ENCODE data around the gene HGF. TPM values are rescaled to one million over a fixed set of nuclear protein-coding genes. Genes with fewer than 3 reads are reported as not detected.

HGF gene
- total and polyA plus RNA-seq, 2 of the 13 experiments (the other 11 are each of a cell fraction or from before 2014, with no cell fraction given), result not detected

DNA sequence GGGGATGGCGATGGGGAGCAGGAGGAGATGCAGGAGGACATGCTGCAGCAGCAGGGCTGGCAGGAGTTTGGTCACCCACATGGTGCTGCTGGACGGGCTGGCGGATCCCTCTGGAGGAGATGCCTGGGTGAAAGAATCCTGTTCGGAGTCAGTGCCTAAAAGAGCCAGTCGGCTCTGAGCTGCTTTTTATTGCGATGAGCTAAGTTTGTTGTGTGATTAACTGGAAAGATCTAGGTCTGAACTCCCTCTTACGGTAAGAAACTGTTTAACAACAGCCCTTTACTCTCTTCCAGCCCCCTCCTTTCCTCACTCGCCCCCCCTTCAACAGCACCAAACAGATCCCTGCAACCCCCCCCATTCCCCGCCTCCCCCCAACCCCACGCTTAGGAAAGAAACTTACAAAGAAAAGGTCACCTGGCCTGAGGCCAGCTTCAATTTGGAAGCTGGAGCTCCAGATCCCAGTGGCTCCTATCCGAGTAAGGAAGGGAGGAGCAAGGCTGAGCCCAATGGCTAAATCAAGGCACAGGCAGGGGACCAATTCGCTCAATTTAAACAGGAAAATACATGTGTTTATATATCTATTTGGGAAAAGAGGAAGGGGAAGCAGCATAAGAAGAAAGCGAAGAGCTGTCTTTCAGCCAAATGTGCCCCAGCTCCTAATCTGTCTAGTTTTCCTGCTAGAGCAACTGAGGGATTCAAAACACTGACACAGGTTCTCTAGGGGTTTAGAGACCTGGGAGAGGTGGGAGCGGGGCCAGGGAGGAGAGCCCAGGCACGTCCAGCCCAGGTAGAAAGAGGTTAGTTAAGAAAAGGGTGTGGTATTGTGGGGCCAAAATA is at the start of gene HGF (continued):
- TF ChIP-seq ZSCAN25 (CRISPR knock-in tag; IDR thresholded peaks at IDR 0.05), result no peak
- TF ChIP-seq ZNF17 (CRISPR knock-in tag; IDR thresholded peaks at IDR 0.05), result no peak
- TF ChIP-seq CENPT (CRISPR knock-in tag; IDR thresholded peaks at IDR 0.05; ENCODE audit: low read depth), result no peak
- no peak for TF ChIP-seq ZNF616 (CRISPR knock-in tag; IDR thresholded peaks at IDR 0.05; ENCODE audit: low read depth)

- Histone ChIP-seq H4K20me1 (ENCODE audit: insufficient read depth, low read length) (no peaks in the 10 kb centered on the region), H3K4me1 (ENCODE audit: insufficient read depth, low read length) (no peaks in the 10 kb centered on the region), H2AFZ (ENCODE audit: low read length) (no peak overlapping the region), H3K27ac (ENCODE audit: extremely low read length, insufficient read depth, low read length) (no peak overlapping the region), H3K9me3 (ENCODE audit: low read length) (no peaks in the 10 kb centered on the region), H3K27me3 (ENCODE audit: control insufficient read depth in 1 of 2, insufficient read depth in 2 of 2, low read length in 2 of 2) (no peaks in the 10 kb centered on the region), H3K9ac (ENCODE audit: insufficient read depth, low read depth, low read length) (no peak overlapping the region), H3K4me3 (replicated peaks in 1 of 3; ENCODE audit: insufficient read depth in 1 of 3, low read depth in 2 of 3, low read length in 3 of 3) (no peak overlapping the region), H3K79me2 (ENCODE audit: insufficient read depth, low read length) (no peaks in the 10 kb centered on the region), H3K36me3 (replicated peaks in 1 of 2; ENCODE audit: control insufficient read depth in 1 of 2, insufficient read depth in 2 of 2, low read length in 2 of 2) (no peaks in the 10 kb centered on the region), H3K4me2 (ENCODE audit: low read depth, low read length) (no peak overlapping the region)
- 17% methylated on average over 3 of the region's 3 CpGs for WGBS (ENCODE audit: low lambda C conversion rate)
- BruUV-seq (replicated peaks), result no TSS peak
- DNase-seq (ENCODE audit: low spot score) (no peak), ATAC-seq (no peak), FAIRE-seq (no peak)
- intact Hi-C loops (cut with micrococcal nuclease; ENCODE audit: unreplicated experiment) (no loop called here), in situ Hi-C loops (cut with HindIII; ENCODE audit: extremely low pct_ligation_motif_present, low pct_unique_long_range_greater_than_20kb) (no loop called here)
- POLR2A ChIA-PET, result no interaction called here
- CTCF ChIA-PET (ENCODE audit: low intra/inter-chr PET ratio, low total read pairs), result no interaction called here
- TF ChIP-seq, protein P1, sequence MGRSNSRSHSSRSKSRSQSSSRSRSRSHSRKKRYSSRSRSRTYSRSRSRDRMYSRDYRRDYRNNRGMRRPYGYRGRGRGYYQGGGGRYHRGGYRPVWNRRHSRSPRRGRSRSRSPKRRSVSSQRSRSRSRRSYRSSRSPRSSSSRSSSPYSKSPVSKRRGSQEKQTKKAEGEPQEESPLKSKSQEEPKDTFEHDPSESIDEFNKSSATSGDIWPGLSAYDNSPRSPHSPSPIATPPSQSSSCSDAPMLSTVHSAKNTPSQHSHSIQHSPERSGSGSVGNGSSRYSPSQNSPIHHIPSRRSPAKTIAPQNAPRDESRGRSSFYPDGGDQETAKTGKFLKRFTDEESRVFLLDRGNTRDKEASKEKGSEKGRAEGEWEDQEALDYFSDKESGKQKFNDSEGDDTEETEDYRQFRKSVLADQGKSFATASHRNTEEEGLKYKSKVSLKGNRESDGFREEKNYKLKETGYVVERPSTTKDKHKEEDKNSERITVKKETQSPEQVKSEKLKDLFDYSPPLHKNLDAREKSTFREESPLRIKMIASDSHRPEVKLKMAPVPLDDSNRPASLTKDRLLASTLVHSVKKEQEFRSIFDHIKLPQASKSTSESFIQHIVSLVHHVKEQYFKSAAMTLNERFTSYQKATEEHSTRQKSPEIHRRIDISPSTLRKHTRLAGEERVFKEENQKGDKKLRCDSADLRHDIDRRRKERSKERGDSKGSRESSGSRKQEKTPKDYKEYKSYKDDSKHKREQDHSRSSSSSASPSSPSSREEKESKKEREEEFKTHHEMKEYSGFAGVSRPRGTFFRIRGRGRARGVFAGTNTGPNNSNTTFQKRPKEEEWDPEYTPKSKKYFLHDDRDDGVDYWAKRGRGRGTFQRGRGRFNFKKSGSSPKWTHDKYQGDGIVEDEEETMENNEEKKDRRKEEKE (IDR thresholded peaks at IDR 0.05), result no peak
- TF ChIP-seq SSRP1 (CRISPR knock-in tag; IDR thresholded peaks at IDR 0.05) (no peak), NBN (conservative IDR thresholded peaks at IDR 0.05) (no peak), TMF1 (CRISPR knock-in tag; IDR thresholded peaks at IDR 0.05; ENCODE audit: low read depth) (no peak), THAP8 (CRISPR knock-in tag; IDR thresholded peaks at IDR 0.05; ENCODE audit: borderline replicate concordance) (no peak), ARNTL (CRISPR knock-in tag; IDR thresholded peaks at IDR 0.05) (no peak)
- TF ChIP-seq, protein P2, sequence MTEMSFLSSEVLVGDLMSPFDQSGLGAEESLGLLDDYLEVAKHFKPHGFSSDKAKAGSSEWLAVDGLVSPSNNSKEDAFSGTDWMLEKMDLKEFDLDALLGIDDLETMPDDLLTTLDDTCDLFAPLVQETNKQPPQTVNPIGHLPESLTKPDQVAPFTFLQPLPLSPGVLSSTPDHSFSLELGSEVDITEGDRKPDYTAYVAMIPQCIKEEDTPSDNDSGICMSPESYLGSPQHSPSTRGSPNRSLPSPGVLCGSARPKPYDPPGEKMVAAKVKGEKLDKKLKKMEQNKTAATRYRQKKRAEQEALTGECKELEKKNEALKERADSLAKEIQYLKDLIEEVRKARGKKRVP (CRISPR knock-in tag; IDR thresholded peaks at IDR 0.05), result no peak
- TF ChIP-seq, protein P3, sequence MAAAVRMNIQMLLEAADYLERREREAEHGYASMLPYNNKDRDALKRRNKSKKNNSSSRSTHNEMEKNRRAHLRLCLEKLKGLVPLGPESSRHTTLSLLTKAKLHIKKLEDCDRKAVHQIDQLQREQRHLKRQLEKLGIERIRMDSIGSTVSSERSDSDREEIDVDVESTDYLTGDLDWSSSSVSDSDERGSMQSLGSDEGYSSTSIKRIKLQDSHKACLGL (CRISPR knock-in tag; IDR thresholded peaks at IDR 0.05), result no peak
Observed at GRCh38 chr7:81816312-81816711, 46.5 kb upstream of the HGF start.

Measured in HepG2 (cell line).